Measurements from ENCODE around the gene THADA. TPM values are rescaled to one million over a fixed set of nuclear protein-coding genes. Genes with fewer than 3 reads are reported as not detected.
A peak's percentile ranks its signal among the peaks of the same experiment; 100 is the strongest.

The THADA gene
- total RNA-seq, 1 donor from 2014 or later: 51.4 TPM

- Mint-ChIP-seq H3K9me3 (no peaks in the 10 kb centered on the region), H3K4me3 (no peak overlapping the region), H3K4me1 (no peaks in the 10 kb centered on the region), H3K27ac (no peak overlapping the region), H3K27me3 (no peaks in the 10 kb centered on the region), H3K36me3 (ENCODE audit: low read depth) (peaks cover 70% of the 10 kb centered on the region)
- POLR2A ChIA-PET: interaction anchor here (0.6 to 1.2 kb wide), 3 partner anchors 16 to 37 kb away, joined by 3 to 9 read pairs (median 4); partner anchors contain the start of gene THADA
- intact Hi-C loops (cut with micrococcal nuclease): loop anchor here (1.0 kb wide), 3 partner anchors 630 to 750 kb away; no protein-coding TSS in a partner anchor
- ATAC-seq (ENCODE audit: low read depth): peak; percentile 50
- no peak for TF ChIP-seq CTCF (IDR thresholded peaks at IDR 0.05)
- CTCF ChIA-PET: interaction anchor here (0.6 to 2.7 kb wide), 20 partner anchors 8 to 767 kb away, joined by 3 to 24 read pairs (median 4); no protein-coding TSS in a partner anchor
- no peak for DNase-seq
These were observed 18.6 kb downstream of the THADA start for GRCh38 chr2:43576981-43577892.

GRCh38 chr2:43572244-43572643, 23.6 kb downstream of the THADA start:
- peaks cover 71% of the 10 kb centered on the region for H3K36me3 Mint-ChIP-seq (ENCODE audit: low read depth)
- no peak overlapping the region for H3K4me3 Mint-ChIP-seq
- no peaks in the 10 kb centered on the region for H3K9me3 Mint-ChIP-seq
- no peak overlapping the region for H3K27ac Mint-ChIP-seq
- DNase-seq: no peak
- TF ChIP-seq CTCF (IDR thresholded peaks at IDR 0.05): no peak
- H3K27me3 Mint-ChIP-seq: no peaks in the 10 kb centered on the region
- ATAC-seq (ENCODE audit: low read depth): no peak
- peaks cover 10% of the 10 kb centered on the region for H3K4me1 Mint-ChIP-seq
- ChIA-PET CTCF (interaction anchor here (1.2 kb wide), 1 partner anchor 743 kb away, joined by 4 read pairs; no protein-coding TSS in a partner anchor), POLR2A (interaction anchor here (1.4 kb wide), 1 partner anchor 24 kb away, joined by 3 read pairs; the partner anchor contains the start of gene THADA)
- intact Hi-C loops (cut with micrococcal nuclease): no loop called here

GRCh38 chr2:43569921-43570320, 25.9 kb downstream of the THADA start:
- Mint-ChIP-seq H3K27ac (peak overlapping the region; percentile 26), H3K36me3 (ENCODE audit: low read depth) (peaks cover 64% of the 10 kb centered on the region), H3K9me3 (no peaks in the 10 kb centered on the region), H3K4me1 (peaks cover 26% of the 10 kb centered on the region), H3K27me3 (no peaks in the 10 kb centered on the region), H3K4me3 (no peak overlapping the region)
- intact Hi-C loops (cut with micrococcal nuclease): no loop called here
- CTCF ChIA-PET: interaction anchor here (1.2 kb wide), 1 partner anchor 10 kb away, joined by 5 read pairs; no protein-coding TSS in a partner anchor
- ATAC-seq (ENCODE audit: low read depth) (no peak), DNase-seq (no peak)
- no peak for TF ChIP-seq CTCF (IDR thresholded peaks at IDR 0.05)
- POLR2A ChIA-PET: interaction anchor here (0.9 kb wide), 1 partner anchor 26 kb away, joined by 3 read pairs; the partner anchor contains the start of gene THADA

- TF ChIP-seq CTCF (IDR thresholded peaks at IDR 0.05): no peak
- ATAC-seq (ENCODE audit: low read depth) (no peak), DNase-seq (no peak)
- intact Hi-C loops (cut with micrococcal nuclease): no loop called here
- peaks cover 63% of the 10 kb centered on the region for H3K36me3 Mint-ChIP-seq (ENCODE audit: low read depth)
- peaks cover 26% of the 10 kb centered on the region for H3K4me1 Mint-ChIP-seq
- H3K27ac Mint-ChIP-seq: peak overlapping the region; percentile 66
- H3K9me3 Mint-ChIP-seq: no peaks in the 10 kb centered on the region
- no peaks in the 10 kb centered on the region for H3K27me3 Mint-ChIP-seq
- CTCF ChIA-PET: interaction anchor here (1.0 to 5.5 kb wide), 2 partner anchors 8 to 26 kb away, joined by 3 to 20 read pairs; no protein-coding TSS in a partner anchor
- H3K4me3 Mint-ChIP-seq: no peak overlapping the region
- POLR2A ChIA-PET: interaction anchor here (0.6 kb wide), 1 partner anchor 11 kb away, joined by 3 read pairs; no protein-coding TSS in a partner anchor
These were observed 27.6 kb downstream of the THADA start for GRCh38 chr2:43568228-43568627.

- Mint-ChIP-seq H3K4me1 (peaks cover 26% of the 10 kb centered on the region), H3K4me3 (peak overlapping the region; percentile 47), H3K27ac (peak overlapping the region; percentile 76), H3K36me3 (ENCODE audit: low read depth) (peaks cover 64% of the 10 kb centered on the region), H3K9me3 (no peaks in the 10 kb centered on the region), H3K27me3 (no peaks in the 10 kb centered on the region)
- ATAC-seq (ENCODE audit: low read depth) (peak; percentile 58), DNase-seq (no peak)
- CTCF ChIA-PET: interaction anchor here (5.5 kb wide), 1 partner anchor 10 kb away, joined by 20 read pairs; no protein-coding TSS in a partner anchor
- intact Hi-C loops (cut with micrococcal nuclease): no loop called here
- POLR2A ChIA-PET: interaction anchor here (0.6 to 2.2 kb wide), 3 partner anchors 13 to 37 kb away, joined by 4 to 8 read pairs (median 5); partner anchors contain the start of gene THADA
- no peak for TF ChIP-seq CTCF (IDR thresholded peaks at IDR 0.05)
These were observed 29.4 kb downstream of the THADA start for GRCh38 chr2:43566461-43566729.

Measured in activated B cell treated with CpG ODN at 0.5 μM for 24 hours (primary cell).